CD14-positive monocyte (primary cell): ENCODE data around the gene TMSB4Y. TPM values are rescaled to one million over a fixed set of nuclear protein-coding genes. Genes with fewer than 3 reads are reported as not detected.

Experiments
- DNase-seq, 3 donors: peaks; one replicate each; pipeline ENCODE4 v3.0.0-alpha.2; 2011 to 2022
- H2AFZ ChIP-seq: 2 replicates; pipeline ENCODE4 v1.6.0; 2012; ENCODE audit warnings: mild to moderate bottlenecking, low read depth, low read length, inconsistent platforms; ENCODE audit not compliant: insufficient read depth, poor library complexity, severe bottlenecking
- H3K27ac ChIP-seq, 2 donors: 1 replicate in 1 of 2; 2 replicates in 1 of 2; pipeline ENCODE4 v1.5.1; 2012 to 2013; ENCODE audit warnings: low read length in 2 of 2, control low read depth in 1 of 2, inconsistent platforms in 1 of 2, low read depth in 1 of 2, mild to moderate bottlenecking in 1 of 2
- H3K27me3 ChIP-seq, 2 donors: one replicate each; pipeline versions ENCODE4 v1.6.0 to v1.6.1; 2011 to 2013; ENCODE audit warnings: low read length in 2 of 2; ENCODE audit not compliant: control insufficient read depth in 2 of 2, insufficient read depth in 2 of 2
- H3K36me3 ChIP-seq, 2 donors: replicated peaks in 1 of 2; 1 replicate in 1 of 2; 2 replicates in 1 of 2; pipeline versions ENCODE4 v1.5.1 to v1.6.1; 2012 to 2013; ENCODE audit warnings: low read length in 2 of 2, control low read depth in 1 of 2, inconsistent platforms in 1 of 2, mild to moderate bottlenecking in 1 of 2; ENCODE audit not compliant: insufficient read depth in 2 of 2, control insufficient read depth in 1 of 2
- H3K4me1 ChIP-seq, 2 donors: 1 replicate in 1 of 2; 2 replicates in 1 of 2; pipeline versions ENCODE4 v1.5.1 to v1.6.1; 2012 to 2013; ENCODE audit warnings: low read length in 2 of 2, control low read depth in 1 of 2, inconsistent platforms in 1 of 2, mild to moderate bottlenecking in 1 of 2, moderate library complexity in 1 of 2; ENCODE audit not compliant: insufficient read depth in 2 of 2, control insufficient read depth in 1 of 2
- H3K4me2 ChIP-seq: replicated peaks from 2 replicates; pipeline ENCODE3; 2012; ENCODE audit warnings: low read length, moderate library complexity, mild to moderate bottlenecking; ENCODE audit not compliant: poor library complexity, severe bottlenecking; ENCODE audit errors: extremely low read depth
- H3K4me3 ChIP-seq, 3 experiments: fragments of 200-600 bp in 1 of 3; sonication (generic) in 1 of 3; replicated peaks in 1 of 3; 1 replicate in 2 of 3; 2 replicates in 1 of 3; pipeline ENCODE4 v1.5.1; 2011 to 2013; ENCODE audit warnings: low read length in 3 of 3, mild to moderate bottlenecking in 3 of 3, control low read depth in 2 of 3, low read depth in 2 of 3, inconsistent platforms in 1 of 3, moderate library complexity in 1 of 3
- H3K79me2 ChIP-seq: 2 replicates; pipeline ENCODE4 v1.6.0; 2012; ENCODE audit warnings: mild to moderate bottlenecking, control low read depth, inconsistent platforms, low read length, moderate library complexity; ENCODE audit not compliant: insufficient read depth
- H3K9ac ChIP-seq: 2 replicates; pipeline ENCODE4 v1.6.0; 2017; ENCODE audit warnings: low read length, mild to moderate bottlenecking; ENCODE audit not compliant: insufficient read depth, poor library complexity, severe bottlenecking
- H3K9me3 ChIP-seq, 2 donors: replicated peaks in 1 of 2; 1 replicate in 1 of 2; 2 replicates in 1 of 2; pipeline versions ENCODE4 v1.5.1 to v1.6.1; 2012 to 2013; ENCODE audit warnings: low read length in 2 of 2, control low read depth in 1 of 2; ENCODE audit not compliant: control insufficient read depth in 1 of 2, insufficient read depth in 1 of 2
- H4K20me1 ChIP-seq: 2 replicates; pipeline ENCODE4 v1.6.0; 2012; ENCODE audit warnings: mild to moderate bottlenecking, low read length, control low read depth, moderate library complexity; ENCODE audit not compliant: insufficient read depth
- H3K27ac Mint-ChIP-seq, 7 donors: one replicate each; pipeline ENCODE4 v1.8.0; 2020; ENCODE audit warnings: mild to moderate bottlenecking in 7 of 7, mixed read lengths in 7 of 7, moderate library complexity in 6 of 7, inconsistent platforms in 2 of 7
- H3K27me3 Mint-ChIP-seq, 3 donors: one replicate each; pipeline ENCODE4 v1.8.0; 2021 to 2022; ENCODE audit warnings: low read depth in 3 of 3, mild to moderate bottlenecking in 3 of 3, mixed read lengths in 3 of 3, moderate library complexity in 3 of 3, inconsistent platforms in 1 of 3
- H3K36me3 Mint-ChIP-seq, 2 donors: one replicate each; pipeline ENCODE4 v1.8.0; 2020; ENCODE audit warnings: mixed read lengths in 2 of 2, inconsistent platforms in 1 of 2, mild to moderate bottlenecking in 1 of 2
- H3K4me1 Mint-ChIP-seq: one replicate; pipeline ENCODE4 v1.8.0; 2020; ENCODE audit warnings: mild to moderate bottlenecking, mixed read lengths
- H3K4me3 Mint-ChIP-seq, 2 donors: one replicate each; pipeline ENCODE4 v1.8.0; 2020; ENCODE audit warnings: mild to moderate bottlenecking in 2 of 2, mixed read lengths in 2 of 2, moderate library complexity in 1 of 2
- H3K9me3 Mint-ChIP-seq, 7 donors: one replicate each; pipeline ENCODE4 v1.8.0; 2020 to 2022; ENCODE audit warnings: mixed read lengths in 7 of 7, mild to moderate bottlenecking in 6 of 7, moderate library complexity in 6 of 7, inconsistent platforms in 2 of 7
- WGBS: methylation state at CpG from one replicate; pipeline ENCODE4 v1.1.5; 2013; ENCODE audit warnings: missing lambda C conversion rate; ENCODE audit not compliant: insufficient coverage; 5-methylcytosine and 5-hydroxymethylcytosine counted together
- intact Hi-C, 2 donors: fragments of 100-400 bp; cut with micrococcal nuclease; formaldehyde crosslinking; loops; one replicate each; pipeline versions ENCODE4 v1.15.0 to v1.15.1; 2023
- polyA plus RNA-seq, 3 donors: library from polyadenylated mRNA; depleted of rRNA in 1 of 3; unstranded in 2 of 3; stranded (reverse) in 1 of 3; fragments of 300-500 nt in 2 of 3; fragments of >200 nt in 1 of 3; fragmentation: Illumina TruSeq in 2 of 3; gene quantifications; 1 replicate in 2 of 3; 2 replicates in 1 of 3; pipeline ENCODE4 v1.2.3, GENCODE V29; 2012 to 2021
- TF ChIP-seq, protein P1 (sequence below): fragments of 200-600 bp; IDR thresholded peaks from one replicate; pipeline ENCODE4 v1.8.0; 2022; ENCODE audit warnings: antibody characterized with exemption, mild to moderate bottlenecking

The TMSB4Y gene
- polyA plus RNA-seq, 3 donors = not detected

- TF ChIP-seq, protein P1, sequence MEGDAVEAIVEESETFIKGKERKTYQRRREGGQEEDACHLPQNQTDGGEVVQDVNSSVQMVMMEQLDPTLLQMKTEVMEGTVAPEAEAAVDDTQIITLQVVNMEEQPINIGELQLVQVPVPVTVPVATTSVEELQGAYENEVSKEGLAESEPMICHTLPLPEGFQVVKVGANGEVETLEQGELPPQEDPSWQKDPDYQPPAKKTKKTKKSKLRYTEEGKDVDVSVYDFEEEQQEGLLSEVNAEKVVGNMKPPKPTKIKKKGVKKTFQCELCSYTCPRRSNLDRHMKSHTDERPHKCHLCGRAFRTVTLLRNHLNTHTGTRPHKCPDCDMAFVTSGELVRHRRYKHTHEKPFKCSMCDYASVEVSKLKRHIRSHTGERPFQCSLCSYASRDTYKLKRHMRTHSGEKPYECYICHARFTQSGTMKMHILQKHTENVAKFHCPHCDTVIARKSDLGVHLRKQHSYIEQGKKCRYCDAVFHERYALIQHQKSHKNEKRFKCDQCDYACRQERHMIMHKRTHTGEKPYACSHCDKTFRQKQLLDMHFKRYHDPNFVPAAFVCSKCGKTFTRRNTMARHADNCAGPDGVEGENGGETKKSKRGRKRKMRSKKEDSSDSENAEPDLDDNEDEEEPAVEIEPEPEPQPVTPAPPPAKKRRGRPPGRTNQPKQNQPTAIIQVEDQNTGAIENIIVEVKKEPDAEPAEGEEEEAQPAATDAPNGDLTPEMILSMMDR = no peak
- Histone ChIP-seq H3K4me3 (no peak overlapping the region), H3K36me3 (no peaks in the 10 kb centered on the region), H3K79me2 (no peaks in the 10 kb centered on the region), H2AFZ (no peak overlapping the region), H3K4me2 (no peak overlapping the region), H3K4me1 (peaks cover 0 to 8% of the 10 kb centered on the region in 2 donors), H3K9ac (no peak overlapping the region), H3K27me3 (no peaks in the 10 kb centered on the region), H3K27ac (no peak overlapping the region), H3K9me3 (no peaks in the 10 kb centered on the region), H4K20me1 (no peaks in the 10 kb centered on the region)
- Mint-ChIP-seq H3K27ac (no peak overlapping the region), H3K4me3 (no peak overlapping the region), H3K36me3 (peaks cover 0 to 3% of the 10 kb centered on the region in 2 donors), H3K27me3 (peaks cover 0 to under 1% (median 0%) of the 10 kb centered on the region in 3 donors), H3K4me1 (peaks cover 16% of the 10 kb centered on the region), H3K9me3 (peaks cover 0 to 4% (median 0%) of the 10 kb centered on the region in 7 donors)
- WGBS = no CpG with 5 or more reads among the region's 1 CpG
- DNase-seq = peak in 2 of 3 donors; percentile 0 to 3
- intact Hi-C loops = loop anchor here in 1 of 2 donors (10.0 kb wide), 2 partner anchors 47 to 803 kb away; partner anchors contain the start of gene DDX3Y
Measured at GRCh38 chrY:13708038-13708437, 4.3 kb downstream of the TMSB4Y start.

DNA sequence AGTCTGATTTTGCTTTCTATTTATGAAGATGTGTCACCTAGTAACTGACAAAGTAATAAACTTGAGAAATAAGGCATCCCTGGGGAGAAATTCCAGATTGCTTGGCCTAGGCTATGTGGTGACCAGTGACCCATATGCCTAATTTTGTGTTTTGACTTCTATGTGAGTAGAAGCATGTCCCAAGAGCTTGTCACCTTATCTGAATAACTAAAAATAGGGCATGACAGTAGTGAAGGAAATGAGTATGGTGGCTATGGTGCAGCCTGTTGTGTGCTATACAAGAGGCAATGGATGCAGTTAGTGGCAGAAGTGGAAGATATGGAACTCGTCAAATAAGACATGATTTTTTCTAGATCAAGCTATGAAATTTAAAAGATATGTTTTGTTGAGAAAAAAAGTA lies 15.3 kb downstream of the TMSB4Y start:
- no peaks in the 10 kb centered on the region for H3K4me1 ChIP-seq
- H4K20me1 ChIP-seq = no peaks in the 10 kb centered on the region
- Mint-ChIP-seq H3K36me3 (peaks cover 0 to 6% of the 10 kb centered on the region in 2 donors), H3K9me3 (peaks cover 0 to 20% (median 0%) of the 10 kb centered on the region in 7 donors), H3K4me1 (no peaks in the 10 kb centered on the region), H3K4me3 (no peak overlapping the region), H3K27me3 (no peaks in the 10 kb centered on the region), H3K27ac (no peak overlapping the region)
- intact Hi-C loops = no loop called here
- H3K36me3 ChIP-seq = no peaks in the 10 kb centered on the region
- no peaks in the 10 kb centered on the region for H3K79me2 ChIP-seq
- no peak overlapping the region for H2AFZ ChIP-seq
- no peak overlapping the region for H3K27ac ChIP-seq
- H3K9ac ChIP-seq = no peak overlapping the region
- TF ChIP-seq, protein P1 = no peak
- WGBS = no CpG with 5 or more reads among the region's 1 CpG
- peaks cover 0 to 16% of the 10 kb centered on the region in 2 donors for H3K9me3 ChIP-seq
- no peak overlapping the region for H3K4me2 ChIP-seq
- no peaks in the 10 kb centered on the region for H3K27me3 ChIP-seq
- no peak for DNase-seq
- H3K4me3 ChIP-seq = no peak overlapping the region
